GM23338 (cell line): ENCODE data around the gene UNC5C. TPM values are rescaled to one million over a fixed set of nuclear protein-coding genes. Genes with fewer than 3 reads are reported as not detected.

ENCODE experiments used
- ATAC-seq: fragments of 200-7000 bp; cut with Tn5 transposase; 3 replicates; pipeline ENCODE4 v1.9.1; 2020
- DNase-seq: peaks from one replicate; pipeline ENCODE4 v3.0.0-alpha.2; 2015; ENCODE audit warnings: low spot score
- H2AFZ ChIP-seq: fragments of 200-600 bp; sonication (generic); 2 replicates; pipeline ENCODE4 v1.8.0; 2016; ENCODE audit warnings: antibody characterized with exemption, mild to moderate bottlenecking, moderate library complexity
- H3F3A ChIP-seq: fragments of 200-600 bp; sonication (generic); replicated peaks from 2 replicates; pipeline ENCODE4 v1.8.0; 2017; ENCODE audit warnings: antibody characterized with exemption, mixed run types, low read depth
- H3K27ac ChIP-seq: fragments of 200-600 bp; sonication (generic); 2 replicates; pipeline ENCODE4 v1.6.1; 2016; ENCODE audit warnings: low read depth
- H3K27me3 ChIP-seq: fragments of 200-600 bp; sonication (generic); 2 replicates; pipeline ENCODE4 v1.8.0; 2016; ENCODE audit warnings: mild to moderate bottlenecking, mixed run types, moderate library complexity; ENCODE audit not compliant: insufficient read depth
- H3K36me3 ChIP-seq: fragments of 200-600 bp; sonication (generic); 2 replicates; pipeline ENCODE4 v1.8.0; 2016; ENCODE audit warnings: mild to moderate bottlenecking; ENCODE audit not compliant: insufficient read depth
- H3K4me1 ChIP-seq: fragments of 200-600 bp; sonication (generic); 2 replicates; pipeline ENCODE4 v1.8.0; 2016; ENCODE audit warnings: mild to moderate bottlenecking, moderate library complexity; ENCODE audit not compliant: insufficient read depth
- H3K4me2 ChIP-seq: fragments of 200-600 bp; sonication (generic); 2 replicates; pipeline ENCODE4 v1.7.1; 2017; ENCODE audit warnings: mixed run types
- H3K4me3 ChIP-seq: fragments of 200-600 bp; sonication (generic); 2 replicates; pipeline ENCODE4 v1.6.1; 2016; ENCODE audit warnings: mixed run types
- H3K79me2 ChIP-seq: fragments of 200-600 bp; sonication (generic); replicated peaks from 2 replicates; pipeline ENCODE4 v1.8.0; 2017; ENCODE audit warnings: mild to moderate bottlenecking; ENCODE audit not compliant: insufficient read depth
- H3K9me2 ChIP-seq: fragments of 200-600 bp; sonication (generic); 2 replicates; pipeline ENCODE4 v1.8.0; 2017; ENCODE audit not compliant: insufficient read depth
- H4K20me1 ChIP-seq: fragments of 200-600 bp; sonication (generic); replicated peaks from 2 replicates; pipeline ENCODE4 v1.8.0; 2017; ENCODE audit warnings: mild to moderate bottlenecking; ENCODE audit not compliant: insufficient read depth
- H3K27ac Mint-ChIP-seq: 2 replicates; pipeline ENCODE4 v1.8.0; 2020; ENCODE audit warnings: inconsistent platforms, mild to moderate bottlenecking, moderate library complexity, mixed read lengths
- H3K27me3 Mint-ChIP-seq: 3 replicates; pipeline ENCODE4 v1.8.0; 2022; ENCODE audit warnings: low read depth, mild to moderate bottlenecking, moderate library complexity, mixed read lengths, inconsistent platforms; ENCODE audit not compliant: insufficient read depth, poor library complexity
- H3K36me3 Mint-ChIP-seq: 3 replicates; pipeline ENCODE4 v1.8.0; 2021; ENCODE audit warnings: low read depth, mild to moderate bottlenecking, inconsistent platforms, moderate library complexity, mixed read lengths
- H3K4me1 Mint-ChIP-seq: 3 replicates; pipeline ENCODE4 v1.8.0; 2020; ENCODE audit warnings: mild to moderate bottlenecking, inconsistent platforms, mixed read lengths
- H3K4me3 Mint-ChIP-seq: 3 replicates; pipeline ENCODE4 v1.8.0; 2021; ENCODE audit warnings: moderate library complexity, mild to moderate bottlenecking, inconsistent platforms, mixed read lengths
- H3K9me3 Mint-ChIP-seq: 3 replicates; pipeline ENCODE4 v1.8.0; 2020; ENCODE audit warnings: moderate library complexity, mild to moderate bottlenecking, inconsistent platforms, mixed read lengths
- ETS1 ChIP-seq: IDR thresholded peaks from 2 replicates; pipeline ENCODE4 v1.6.1; 2016; ENCODE audit warnings: antibody characterized with exemption
- EZH2 ChIP-seq: fragments of 200-600 bp; sonication (generic); IDR thresholded peaks from one replicate; pipeline ENCODE4 v1.8.0; 2017; ENCODE audit warnings: antibody characterized with exemption, mild to moderate bottlenecking, low read depth; ENCODE audit not compliant: unreplicated experiment
- EZH2phosphoT487 ChIP-seq: fragments of 200-600 bp; sonication (generic); IDR thresholded peaks from one replicate; pipeline ENCODE4 v1.8.1; 2018; ENCODE audit warnings: antibody characterized with exemption; ENCODE audit not compliant: unreplicated experiment
- JUNB ChIP-seq: IDR thresholded peaks from one replicate; pipeline ENCODE4 v1.6.1; 2016; ENCODE audit warnings: antibody characterized with exemption; ENCODE audit not compliant: unreplicated experiment
- ZNF114 ChIP-seq: fragments of 250-450 bp; sonication (Bioruptor Pico); IDR thresholded peaks from 2 replicates; pipeline ENCODE4 v1.5.0; 2020; ENCODE audit warnings: mild to moderate bottlenecking, moderate library complexity
- polyA plus RNA-seq: library from polyadenylated mRNA; unstranded; fragments of >200 nt; fragmentation: Nextera tagmentation; extraction: Ambion mirVana; gene quantifications from 2 replicates; pipeline ENCODE4 v1.2.1, GENCODE V29; 2016
- total RNA-seq: library from RNA; depleted of rRNA; stranded (reverse); fragments of >200 nt; shearing (Covaris generic); gene quantifications from 2 replicates; pipeline ENCODE4 v1.2.3, GENCODE V29; 2014
- TF ChIP-seq, protein P1 (sequence below), 2 experiments: fragments of 200-600 bp in 1 of 2; sonication (generic) in 1 of 2; conservative IDR thresholded peaks; 2 replicates each; pipeline versions ENCODE4 v1.5.1 to v1.6.1; 2016 to 2017; ENCODE audit warnings: antibody characterized with exemption in 2 of 2, low read depth in 2 of 2, mild to moderate bottlenecking in 2 of 2, moderate library complexity in 1 of 2
- TF ChIP-seq, protein P2 (sequence below): IDR thresholded peaks from one replicate; pipeline ENCODE4 v1.6.1; 2018; ENCODE audit warnings: antibody characterized with exemption; ENCODE audit not compliant: unreplicated experiment
- TF ChIP-seq, protein P3 (sequence below): fragments of 250-450 bp; sonication (Bioruptor Pico); IDR thresholded peaks from 2 replicates; pipeline ENCODE4 v1.5.0; 2020; ENCODE audit warnings: mild to moderate bottlenecking, moderate library complexity

The UNC5C gene
- total and polyA plus RNA-seq, 2 experiments from 2014 or later, result 0.08 to 0.21 TPM

DNA sequence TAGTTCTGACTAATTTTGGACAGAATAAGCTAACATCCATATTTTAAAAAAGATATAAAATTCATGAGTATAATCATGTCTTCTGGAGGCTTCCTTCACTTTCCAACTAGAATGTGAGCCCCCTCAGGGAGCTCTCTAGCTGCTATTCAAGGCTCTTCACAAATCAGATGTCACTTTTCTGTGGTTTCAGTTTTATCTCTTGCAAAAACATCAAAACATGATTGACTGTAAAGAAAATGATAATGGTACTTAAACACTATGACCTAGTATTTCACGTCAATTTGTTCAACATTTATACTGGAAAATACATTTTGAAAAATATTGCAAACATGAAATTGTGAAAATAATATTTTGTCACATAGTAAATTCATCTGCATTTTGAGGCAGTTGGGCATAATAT is 234.2 kb downstream of the UNC5C start (continued):
- TF ChIP-seq, protein P1, sequence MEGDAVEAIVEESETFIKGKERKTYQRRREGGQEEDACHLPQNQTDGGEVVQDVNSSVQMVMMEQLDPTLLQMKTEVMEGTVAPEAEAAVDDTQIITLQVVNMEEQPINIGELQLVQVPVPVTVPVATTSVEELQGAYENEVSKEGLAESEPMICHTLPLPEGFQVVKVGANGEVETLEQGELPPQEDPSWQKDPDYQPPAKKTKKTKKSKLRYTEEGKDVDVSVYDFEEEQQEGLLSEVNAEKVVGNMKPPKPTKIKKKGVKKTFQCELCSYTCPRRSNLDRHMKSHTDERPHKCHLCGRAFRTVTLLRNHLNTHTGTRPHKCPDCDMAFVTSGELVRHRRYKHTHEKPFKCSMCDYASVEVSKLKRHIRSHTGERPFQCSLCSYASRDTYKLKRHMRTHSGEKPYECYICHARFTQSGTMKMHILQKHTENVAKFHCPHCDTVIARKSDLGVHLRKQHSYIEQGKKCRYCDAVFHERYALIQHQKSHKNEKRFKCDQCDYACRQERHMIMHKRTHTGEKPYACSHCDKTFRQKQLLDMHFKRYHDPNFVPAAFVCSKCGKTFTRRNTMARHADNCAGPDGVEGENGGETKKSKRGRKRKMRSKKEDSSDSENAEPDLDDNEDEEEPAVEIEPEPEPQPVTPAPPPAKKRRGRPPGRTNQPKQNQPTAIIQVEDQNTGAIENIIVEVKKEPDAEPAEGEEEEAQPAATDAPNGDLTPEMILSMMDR (conservative IDR thresholded peaks at IDR 0.05; ENCODE audit: low read depth in 2 of 2), result no peak
- no peak for TF ChIP-seq ZNF114 (CRISPR knock-in tag)

GRCh38 chr4:95304898-95305297 is 243.9 kb downstream of the UNC5C start:
- no peaks in the 10 kb centered on the region for H4K20me1 ChIP-seq
- no peaks in the 10 kb centered on the region for H3K27me3 ChIP-seq
- H3K27me3 Mint-ChIP-seq, result no peaks in the 10 kb centered on the region
- no peak overlapping the region for H2AFZ ChIP-seq
- TF ChIP-seq, protein P1 (conservative IDR thresholded peaks at IDR 0.05; ENCODE audit: low read depth in 2 of 2), result no peak
- TF ChIP-seq EZH2phosphoT487 (no peak), ZNF114 (CRISPR knock-in tag) (no peak), ETS1 (no peak), JUNB (no peak), EZH2 (no peak)
- TF ChIP-seq, protein P2, sequence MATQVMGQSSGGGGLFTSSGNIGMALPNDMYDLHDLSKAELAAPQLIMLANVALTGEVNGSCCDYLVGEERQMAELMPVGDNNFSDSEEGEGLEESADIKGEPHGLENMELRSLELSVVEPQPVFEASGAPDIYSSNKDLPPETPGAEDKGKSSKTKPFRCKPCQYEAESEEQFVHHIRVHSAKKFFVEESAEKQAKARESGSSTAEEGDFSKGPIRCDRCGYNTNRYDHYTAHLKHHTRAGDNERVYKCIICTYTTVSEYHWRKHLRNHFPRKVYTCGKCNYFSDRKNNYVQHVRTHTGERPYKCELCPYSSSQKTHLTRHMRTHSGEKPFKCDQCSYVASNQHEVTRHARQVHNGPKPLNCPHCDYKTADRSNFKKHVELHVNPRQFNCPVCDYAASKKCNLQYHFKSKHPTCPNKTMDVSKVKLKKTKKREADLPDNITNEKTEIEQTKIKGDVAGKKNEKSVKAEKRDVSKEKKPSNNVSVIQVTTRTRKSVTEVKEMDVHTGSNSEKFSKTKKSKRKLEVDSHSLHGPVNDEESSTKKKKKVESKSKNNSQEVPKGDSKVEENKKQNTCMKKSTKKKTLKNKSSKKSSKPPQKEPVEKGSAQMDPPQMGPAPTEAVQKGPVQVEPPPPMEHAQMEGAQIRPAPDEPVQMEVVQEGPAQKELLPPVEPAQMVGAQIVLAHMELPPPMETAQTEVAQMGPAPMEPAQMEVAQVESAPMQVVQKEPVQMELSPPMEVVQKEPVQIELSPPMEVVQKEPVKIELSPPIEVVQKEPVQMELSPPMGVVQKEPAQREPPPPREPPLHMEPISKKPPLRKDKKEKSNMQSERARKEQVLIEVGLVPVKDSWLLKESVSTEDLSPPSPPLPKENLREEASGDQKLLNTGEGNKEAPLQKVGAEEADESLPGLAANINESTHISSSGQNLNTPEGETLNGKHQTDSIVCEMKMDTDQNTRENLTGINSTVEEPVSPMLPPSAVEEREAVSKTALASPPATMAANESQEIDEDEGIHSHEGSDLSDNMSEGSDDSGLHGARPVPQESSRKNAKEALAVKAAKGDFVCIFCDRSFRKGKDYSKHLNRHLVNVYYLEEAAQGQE, result no peak
- TF ChIP-seq, protein P3, sequence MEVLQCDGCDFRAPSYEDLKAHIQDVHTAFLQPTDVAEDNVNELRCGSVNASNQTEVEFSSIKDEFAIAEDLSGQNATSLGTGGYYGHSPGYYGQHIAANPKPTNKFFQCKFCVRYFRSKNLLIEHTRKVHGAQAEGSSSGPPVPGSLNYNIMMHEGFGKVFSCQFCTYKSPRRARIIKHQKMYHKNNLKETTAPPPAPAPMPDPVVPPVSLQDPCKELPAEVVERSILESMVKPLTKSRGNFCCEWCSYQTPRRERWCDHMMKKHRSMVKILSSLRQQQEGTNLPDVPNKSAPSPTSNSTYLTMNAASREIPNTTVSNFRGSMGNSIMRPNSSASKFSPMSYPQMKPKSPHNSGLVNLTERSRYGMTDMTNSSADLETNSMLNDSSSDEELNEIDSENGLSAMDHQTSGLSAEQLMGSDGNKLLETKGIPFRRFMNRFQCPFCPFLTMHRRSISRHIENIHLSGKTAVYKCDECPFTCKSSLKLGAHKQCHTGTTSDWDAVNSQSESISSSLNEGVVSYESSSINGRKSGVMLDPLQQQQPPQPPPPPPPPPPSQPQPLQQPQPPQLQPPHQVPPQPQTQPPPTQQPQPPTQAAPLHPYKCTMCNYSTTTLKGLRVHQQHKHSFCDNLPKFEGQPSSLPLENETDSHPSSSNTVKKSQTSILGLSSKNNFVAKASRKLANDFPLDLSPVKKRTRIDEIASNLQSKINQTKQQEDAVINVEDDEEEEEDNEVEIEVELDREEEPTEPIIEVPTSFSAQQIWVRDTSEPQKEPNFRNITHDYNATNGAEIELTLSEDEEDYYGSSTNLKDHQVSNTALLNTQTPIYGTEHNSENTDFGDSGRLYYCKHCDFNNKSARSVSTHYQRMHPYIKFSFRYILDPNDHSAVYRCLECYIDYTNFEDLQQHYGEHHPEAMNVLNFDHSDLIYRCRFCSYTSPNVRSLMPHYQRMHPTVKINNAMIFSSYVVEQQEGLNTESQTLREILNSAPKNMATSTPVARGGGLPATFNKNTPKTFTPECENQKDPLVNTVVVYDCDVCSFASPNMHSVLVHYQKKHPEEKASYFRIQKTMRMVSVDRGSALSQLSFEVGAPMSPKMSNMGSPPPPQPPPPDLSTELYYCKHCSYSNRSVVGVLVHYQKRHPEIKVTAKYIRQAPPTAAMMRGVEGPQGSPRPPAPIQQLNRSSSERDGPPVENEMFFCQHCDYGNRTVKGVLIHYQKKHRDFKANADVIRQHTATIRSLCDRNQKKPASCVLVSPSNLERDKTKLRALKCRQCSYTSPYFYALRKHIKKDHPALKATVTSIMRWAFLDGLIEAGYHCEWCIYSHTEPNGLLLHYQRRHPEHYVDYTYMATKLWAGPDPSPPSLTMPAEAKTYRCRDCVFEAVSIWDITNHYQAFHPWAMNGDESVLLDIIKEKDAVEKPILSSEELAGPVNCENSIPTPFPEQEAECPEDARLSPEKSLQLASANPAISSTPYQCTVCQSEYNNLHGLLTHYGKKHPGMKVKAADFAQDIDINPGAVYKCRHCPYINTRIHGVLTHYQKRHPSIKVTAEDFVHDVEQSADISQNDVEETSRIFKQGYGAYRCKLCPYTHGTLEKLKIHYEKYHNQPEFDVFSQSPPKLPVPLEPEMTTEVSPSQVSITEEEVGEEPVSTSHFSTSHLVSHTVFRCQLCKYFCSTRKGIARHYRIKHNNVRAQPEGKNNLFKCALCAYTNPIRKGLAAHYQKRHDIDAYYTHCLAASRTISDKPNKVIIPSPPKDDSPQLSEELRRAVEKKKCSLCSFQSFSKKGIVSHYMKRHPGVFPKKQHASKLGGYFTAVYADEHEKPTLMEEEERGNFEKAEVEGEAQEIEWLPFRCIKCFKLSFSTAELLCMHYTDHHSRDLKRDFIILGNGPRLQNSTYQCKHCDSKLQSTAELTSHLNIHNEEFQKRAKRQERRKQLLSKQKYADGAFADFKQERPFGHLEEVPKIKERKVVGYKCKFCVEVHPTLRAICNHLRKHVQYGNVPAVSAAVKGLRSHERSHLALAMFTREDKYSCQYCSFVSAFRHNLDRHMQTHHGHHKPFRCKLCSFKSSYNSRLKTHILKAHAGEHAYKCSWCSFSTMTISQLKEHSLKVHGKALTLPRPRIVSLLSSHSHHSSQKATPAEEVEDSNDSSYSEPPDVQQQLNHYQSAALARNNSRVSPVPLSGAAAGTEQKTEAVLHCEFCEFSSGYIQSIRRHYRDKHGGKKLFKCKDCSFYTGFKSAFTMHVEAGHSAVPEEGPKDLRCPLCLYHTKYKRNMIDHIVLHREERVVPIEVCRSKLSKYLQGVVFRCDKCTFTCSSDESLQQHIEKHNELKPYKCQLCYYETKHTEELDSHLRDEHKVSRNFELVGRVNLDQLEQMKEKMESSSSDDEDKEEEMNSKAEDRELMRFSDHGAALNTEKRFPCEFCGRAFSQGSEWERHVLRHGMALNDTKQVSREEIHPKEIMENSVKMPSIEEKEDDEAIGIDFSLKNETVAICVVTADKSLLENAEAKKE (CRISPR knock-in tag), result peak; percentile 67
- no peaks in the 10 kb centered on the region for H3F3A ChIP-seq
- H3K79me2 ChIP-seq, result no peaks in the 10 kb centered on the region
- H3K4me1 Mint-ChIP-seq, result peaks cover 13% of the 10 kb centered on the region
- H3K27ac Mint-ChIP-seq, result no peak overlapping the region
- H3K36me3 ChIP-seq, result no peaks in the 10 kb centered on the region
- ATAC-seq, result peak; percentile 68
- no peak overlapping the region for H3K27ac ChIP-seq
- no peak overlapping the region for H3K4me3 Mint-ChIP-seq
- H3K36me3 Mint-ChIP-seq, result no peaks in the 10 kb centered on the region
- no peaks in the 10 kb centered on the region for H3K4me1 ChIP-seq
- H3K9me2 ChIP-seq, result no peaks in the 10 kb centered on the region
- H3K4me3 ChIP-seq, result no peak overlapping the region
- no peak overlapping the region for H3K4me2 ChIP-seq
- H3K9me3 Mint-ChIP-seq, result no peaks in the 10 kb centered on the region
- peak; percentile 28 for DNase-seq
